Retinal pigment epithelial cell (primary cell): Measurements from ENCODE around the gene SRGAP3.

Source experiments
- DNase-seq: peaks from one replicate; pipeline ENCODE4 v3.0.0-alpha.2; 2010; ENCODE audit warnings: low read depth
- H3K4me3 ChIP-seq: 2 replicates; pipeline ENCODE4 v1.5.1; 2011; ENCODE audit warnings: mild to moderate bottlenecking, low read length, control low read depth, moderate library complexity
- TF ChIP-seq, protein P1 (sequence below): conservative IDR thresholded peaks from 2 replicates; pipeline ENCODE4 v1.5.1; 2011; ENCODE audit warnings: low read depth, low read length, control low read depth, inconsistent platforms

The SRGAP3 gene

DNA sequence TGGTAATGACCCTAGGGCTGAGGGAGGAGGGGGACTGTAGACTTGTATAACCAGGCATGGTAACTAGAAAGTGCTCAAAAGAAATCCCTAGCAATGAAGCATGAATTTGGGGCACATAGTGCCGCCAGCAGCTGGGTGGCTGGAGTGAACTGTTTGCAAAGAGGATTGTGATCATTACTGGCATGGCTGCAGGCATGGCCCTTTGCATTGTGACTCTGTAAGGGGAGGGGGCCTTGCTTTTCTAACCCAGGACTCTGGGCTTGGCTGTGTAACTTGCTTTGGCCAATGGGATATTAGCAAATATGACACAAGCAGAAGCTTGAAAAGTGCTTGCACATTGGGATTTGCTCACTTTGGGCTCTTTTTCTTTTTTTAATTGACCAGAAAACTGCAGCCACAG lies 173.7 kb downstream of the SRGAP3 start:
- TF ChIP-seq, protein P1, sequence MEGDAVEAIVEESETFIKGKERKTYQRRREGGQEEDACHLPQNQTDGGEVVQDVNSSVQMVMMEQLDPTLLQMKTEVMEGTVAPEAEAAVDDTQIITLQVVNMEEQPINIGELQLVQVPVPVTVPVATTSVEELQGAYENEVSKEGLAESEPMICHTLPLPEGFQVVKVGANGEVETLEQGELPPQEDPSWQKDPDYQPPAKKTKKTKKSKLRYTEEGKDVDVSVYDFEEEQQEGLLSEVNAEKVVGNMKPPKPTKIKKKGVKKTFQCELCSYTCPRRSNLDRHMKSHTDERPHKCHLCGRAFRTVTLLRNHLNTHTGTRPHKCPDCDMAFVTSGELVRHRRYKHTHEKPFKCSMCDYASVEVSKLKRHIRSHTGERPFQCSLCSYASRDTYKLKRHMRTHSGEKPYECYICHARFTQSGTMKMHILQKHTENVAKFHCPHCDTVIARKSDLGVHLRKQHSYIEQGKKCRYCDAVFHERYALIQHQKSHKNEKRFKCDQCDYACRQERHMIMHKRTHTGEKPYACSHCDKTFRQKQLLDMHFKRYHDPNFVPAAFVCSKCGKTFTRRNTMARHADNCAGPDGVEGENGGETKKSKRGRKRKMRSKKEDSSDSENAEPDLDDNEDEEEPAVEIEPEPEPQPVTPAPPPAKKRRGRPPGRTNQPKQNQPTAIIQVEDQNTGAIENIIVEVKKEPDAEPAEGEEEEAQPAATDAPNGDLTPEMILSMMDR, result no peak
- DNase-seq, result no peak
- H3K4me3 ChIP-seq, result no peak overlapping the region

DNA sequence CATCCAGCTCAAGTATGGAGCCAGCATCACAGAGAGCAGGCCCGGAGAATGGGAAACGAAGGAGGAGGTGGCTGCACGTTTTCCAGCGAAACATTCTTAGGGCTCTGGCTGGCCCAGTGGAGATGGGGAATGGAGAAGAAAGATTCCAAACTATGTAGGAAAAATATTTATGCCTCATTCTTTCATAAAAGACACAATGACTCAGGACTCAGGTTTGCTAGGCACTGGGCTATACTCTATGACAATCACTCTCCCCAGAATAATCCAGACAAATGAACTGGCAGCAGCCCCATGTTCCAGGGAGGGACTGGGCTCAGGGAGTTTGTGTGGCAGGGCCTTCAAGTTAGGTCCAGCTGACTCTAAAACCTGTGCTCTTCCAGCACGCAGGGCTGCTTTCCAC lies 175.4 kb downstream of the SRGAP3 start:
- peak; percentile 22 for DNase-seq
- TF ChIP-seq, protein P1, result no peak
- H3K4me3 ChIP-seq, result no peak overlapping the region

DNA sequence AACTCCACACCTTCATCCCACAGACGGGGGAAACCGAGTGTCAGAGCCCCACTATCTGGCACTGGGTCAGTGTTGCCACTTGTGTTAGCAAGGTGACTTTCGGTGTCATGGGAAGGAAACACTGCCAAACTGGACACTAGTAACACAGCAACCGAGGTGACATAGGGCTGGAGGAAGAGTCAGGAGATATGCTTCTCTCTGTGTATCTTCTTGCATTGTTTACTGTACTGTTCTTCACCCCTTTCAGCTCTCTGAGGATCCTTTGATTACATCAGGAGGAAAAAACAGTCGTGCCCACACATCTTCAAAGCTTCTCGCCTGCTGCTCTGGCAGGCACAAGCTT lies 176.8 kb downstream of the SRGAP3 start:
- H3K4me3 ChIP-seq, result no peak overlapping the region
- DNase-seq, result no peak
- TF ChIP-seq, protein P1, result no peak

DNA sequence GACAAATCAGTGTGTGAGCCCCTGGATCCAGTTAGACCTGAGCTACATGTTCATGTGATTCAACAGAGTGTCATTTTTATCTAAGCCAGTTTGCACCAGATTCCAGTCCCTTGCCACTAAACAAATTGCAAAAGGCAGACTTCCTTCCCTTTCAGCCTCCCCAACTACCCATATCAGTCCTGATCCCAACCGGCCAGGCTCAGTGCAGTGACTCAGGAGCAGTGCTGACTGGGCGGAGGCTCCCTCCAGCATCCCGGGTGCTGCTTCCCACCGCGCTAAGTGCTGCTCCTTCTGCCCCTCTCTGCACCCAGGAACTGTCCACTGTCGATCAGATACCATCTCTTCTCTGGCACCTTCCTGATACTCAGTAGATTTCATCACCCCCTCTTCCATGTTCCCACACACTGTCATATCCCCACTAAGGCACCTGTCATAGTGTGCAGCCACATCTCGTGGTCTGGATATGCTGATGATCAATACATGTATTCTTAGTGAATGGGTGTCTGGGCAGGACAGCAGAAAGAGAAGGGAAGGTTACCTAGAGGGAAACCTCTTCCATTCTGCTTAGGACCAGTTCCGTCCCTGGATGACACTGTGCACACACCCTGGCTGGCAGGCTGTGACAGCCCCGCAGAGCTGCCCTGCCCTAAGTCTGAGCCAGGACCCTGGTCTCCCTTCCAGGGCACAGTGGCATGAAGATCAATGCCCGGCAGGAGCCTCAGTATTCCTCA lies 177.3 kb downstream of the SRGAP3 start:
- TF ChIP-seq, protein P1, result no peak
- no peak overlapping the region for H3K4me3 ChIP-seq
- no peak for DNase-seq

DNA sequence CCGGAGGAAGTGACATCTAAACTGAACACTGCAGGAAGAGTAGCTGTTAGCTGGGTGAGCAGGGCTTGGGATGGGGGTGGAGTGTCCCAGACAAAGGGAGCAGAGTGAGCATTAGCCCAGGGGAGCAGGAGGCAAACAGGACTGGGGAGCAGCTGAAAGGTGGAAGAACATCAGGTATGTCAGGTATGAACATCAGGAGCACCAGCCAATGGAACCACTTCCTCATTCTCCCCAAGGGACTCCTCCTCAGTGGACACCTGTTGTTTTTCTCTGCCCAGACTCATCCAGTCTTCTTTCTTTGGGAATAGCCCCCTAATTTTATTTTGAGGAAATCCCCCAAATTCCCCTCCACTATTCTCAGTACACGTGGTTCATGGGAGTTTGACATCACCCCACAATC lies 178.5 kb downstream of the SRGAP3 start:
- no peak overlapping the region for H3K4me3 ChIP-seq
- TF ChIP-seq, protein P1, result no peak

DNA sequence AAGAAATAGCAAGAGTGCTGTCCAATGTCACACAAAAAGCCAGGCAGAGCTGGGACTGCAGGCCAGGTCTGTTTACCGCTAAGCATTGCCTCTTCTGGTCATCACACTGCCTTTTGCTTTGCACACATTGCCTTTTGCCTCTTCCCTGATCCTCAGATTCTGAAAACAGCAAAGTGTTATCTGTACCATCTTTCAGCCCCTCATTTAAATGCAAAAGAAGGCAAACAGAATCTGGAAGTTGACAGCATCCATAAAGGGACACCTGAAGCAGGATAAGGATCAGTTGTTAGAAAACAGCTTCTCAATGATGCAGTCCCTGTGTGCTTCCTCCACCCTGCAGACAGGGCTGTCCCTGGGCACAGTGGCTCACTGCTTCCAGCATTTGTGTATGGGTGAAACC lies 179.5 kb downstream of the SRGAP3 start:
- no peak overlapping the region for H3K4me3 ChIP-seq
- TF ChIP-seq, protein P1, result no peak
- no peak for DNase-seq

More for the DNA sequence above, 178.5 kb downstream of the SRGAP3 start:
- no peak for DNase-seq

DNA sequence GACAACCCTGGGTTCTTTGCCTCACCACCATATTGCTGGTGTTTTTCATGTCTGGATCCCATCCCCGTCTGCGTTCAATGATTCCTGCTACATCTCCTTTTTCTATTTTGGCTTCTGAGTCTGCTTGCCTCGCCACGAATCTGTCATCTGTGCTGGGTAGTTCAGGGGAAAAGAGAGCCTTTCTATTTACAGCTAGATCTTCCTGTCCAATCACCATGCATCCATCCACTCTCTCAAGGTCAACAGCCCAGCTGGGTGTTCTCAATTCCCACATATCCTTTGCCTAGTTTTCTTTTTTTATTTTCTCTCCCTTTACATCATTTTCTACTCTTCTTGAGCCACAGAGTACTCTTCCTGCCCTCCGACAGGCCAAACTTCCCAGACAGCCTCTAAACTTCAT lies 181.4 kb downstream of the SRGAP3 start:
- no peak overlapping the region for H3K4me3 ChIP-seq
- TF ChIP-seq, protein P1, result no peak
- no peak for DNase-seq
